Liver (tissue), 3 donors: ENCODE data around the gene CIB2.

Experiments
- CTCF ChIP-seq: fragments of 150-350 bp; IDR thresholded peaks from 2 replicates; pipeline ENCODE4 v1.5.1; 2017; ENCODE audit warnings: improper control_type of control experiment, low read depth, low read length; ENCODE audit not compliant: missing input control
- SP1 ChIP-seq: IDR thresholded peaks from 2 replicates; pipeline ENCODE4 v1.6.1; 2018; ENCODE audit warnings: antibody characterized with exemption, mild to moderate bottlenecking
- TF ChIP-seq, protein P1 (sequence below): IDR thresholded peaks from 2 replicates; pipeline ENCODE4 v1.6.1; 2016; ENCODE audit warnings: antibody characterized with exemption
- donor health status: healthy.
- donor health status: healthy.

DNA sequence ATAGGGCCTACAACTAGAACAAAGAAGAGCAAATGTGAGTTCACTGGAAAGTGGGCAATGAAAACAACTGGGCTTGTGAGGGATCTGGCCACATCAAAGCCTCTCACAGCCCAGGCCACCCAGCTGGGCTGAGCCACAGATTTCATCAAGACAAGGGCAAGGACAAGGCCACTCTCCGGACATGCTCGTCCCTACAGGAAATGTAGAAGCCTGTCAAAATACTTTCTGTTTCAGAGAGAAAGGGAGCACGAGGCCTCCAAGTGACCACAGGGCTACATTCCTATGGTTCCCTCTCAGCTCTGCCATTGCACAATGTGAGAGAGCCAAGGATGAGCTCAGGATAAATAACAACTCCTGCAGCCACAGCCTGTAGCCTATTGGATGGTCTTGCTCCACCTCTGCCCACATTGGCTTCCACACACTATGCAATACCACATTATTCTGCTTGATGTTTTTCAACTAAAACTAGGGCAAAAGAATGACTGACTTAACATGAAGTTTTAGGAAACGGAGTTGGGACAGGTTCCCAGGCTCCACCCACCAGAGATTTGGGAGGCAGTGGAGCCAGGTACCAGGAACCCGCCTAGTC is 65.9 kb downstream of the CIB2 start:
- no peak for TF ChIP-seq CTCF
- TF ChIP-seq, protein P1, sequence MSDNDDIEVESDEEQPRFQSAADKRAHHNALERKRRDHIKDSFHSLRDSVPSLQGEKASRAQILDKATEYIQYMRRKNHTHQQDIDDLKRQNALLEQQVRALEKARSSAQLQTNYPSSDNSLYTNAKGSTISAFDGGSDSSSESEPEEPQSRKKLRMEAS: peak; percentile 95
- peak; percentile 95 for TF ChIP-seq SP1
